ENCODE measurements around the gene SPAG4. TPM values are rescaled to one million over a fixed set of nuclear protein-coding genes. Genes with fewer than 3 reads are reported as not detected.

SPAG4 gene
- total RNA-seq, 1 donor from 2014 or later: 15.2 TPM

GRCh38 chr20:35657271-35657670 is 41.6 kb downstream of the SPAG4 start:
- Mint-ChIP-seq H3K36me3 (ENCODE audit: low read depth, unreplicated experiment) (no peaks in the 10 kb centered on the region), H3K27me3 (ENCODE audit: unreplicated experiment) (no peaks in the 10 kb centered on the region), H3K4me3 (ENCODE audit: unreplicated experiment) (no peak overlapping the region), H3K27ac (ENCODE audit: unreplicated experiment) (peak overlapping the region; percentile 37), H3K4me1 (ENCODE audit: unreplicated experiment) (peaks cover 18% of the 10 kb centered on the region), H3K9me3 (ENCODE audit: unreplicated experiment) (no peaks in the 10 kb centered on the region)
- DNase-seq (ENCODE audit: low spot score): no peak
- TF ChIP-seq CTCF (IDR thresholded peaks at IDR 0.05; ENCODE audit: unreplicated experiment): no peak

- no peak for DNase-seq (ENCODE audit: low spot score)
- no peak for TF ChIP-seq CTCF (IDR thresholded peaks at IDR 0.05; ENCODE audit: unreplicated experiment)
- Mint-ChIP-seq H3K4me3 (ENCODE audit: unreplicated experiment) (no peak overlapping the region), H3K36me3 (ENCODE audit: low read depth, unreplicated experiment) (no peaks in the 10 kb centered on the region), H3K27ac (ENCODE audit: unreplicated experiment) (peak overlapping the region; percentile 64), H3K27me3 (ENCODE audit: unreplicated experiment) (no peaks in the 10 kb centered on the region), H3K9me3 (ENCODE audit: unreplicated experiment) (no peaks in the 10 kb centered on the region), H3K4me1 (ENCODE audit: unreplicated experiment) (peaks cover 37% of the 10 kb centered on the region)
These were observed 44.7 kb downstream of the SPAG4 start for GRCh38 chr20:35660122-35660937.

- H3K27me3 Mint-ChIP-seq (ENCODE audit: unreplicated experiment): no peaks in the 10 kb centered on the region
- H3K27ac Mint-ChIP-seq (ENCODE audit: unreplicated experiment): peak overlapping the region; percentile 64
- no peak for TF ChIP-seq CTCF (IDR thresholded peaks at IDR 0.05; ENCODE audit: unreplicated experiment)
- H3K4me3 Mint-ChIP-seq (ENCODE audit: unreplicated experiment): no peak overlapping the region
- no peaks in the 10 kb centered on the region for H3K9me3 Mint-ChIP-seq (ENCODE audit: unreplicated experiment)
- no peak for DNase-seq (ENCODE audit: low spot score)
- H3K4me1 Mint-ChIP-seq (ENCODE audit: unreplicated experiment): peaks cover 37% of the 10 kb centered on the region
- no peaks in the 10 kb centered on the region for H3K36me3 Mint-ChIP-seq (ENCODE audit: low read depth, unreplicated experiment)
These were observed 45.4 kb downstream of the SPAG4 start for GRCh38 chr20:35661053-35661452.

- Mint-ChIP-seq H3K27me3 (ENCODE audit: unreplicated experiment) (no peaks in the 10 kb centered on the region), H3K36me3 (ENCODE audit: low read depth, unreplicated experiment) (no peaks in the 10 kb centered on the region), H3K27ac (ENCODE audit: unreplicated experiment) (peak overlapping the region; percentile 68), H3K4me1 (ENCODE audit: unreplicated experiment) (peaks cover 37% of the 10 kb centered on the region), H3K9me3 (ENCODE audit: unreplicated experiment) (no peaks in the 10 kb centered on the region), H3K4me3 (ENCODE audit: unreplicated experiment) (peak overlapping the region; percentile 68)
- TF ChIP-seq CTCF (IDR thresholded peaks at IDR 0.05; ENCODE audit: unreplicated experiment): no peak
- no peak for DNase-seq (ENCODE audit: low spot score)
These were observed 46.3 kb downstream of the SPAG4 start for GRCh38 chr20:35661908-35662307.

- TF ChIP-seq CTCF (IDR thresholded peaks at IDR 0.05; ENCODE audit: unreplicated experiment): no peak
- no peaks in the 10 kb centered on the region for H3K9me3 Mint-ChIP-seq (ENCODE audit: unreplicated experiment)
- H3K4me1 Mint-ChIP-seq (ENCODE audit: unreplicated experiment): peaks cover 37% of the 10 kb centered on the region
- H3K36me3 Mint-ChIP-seq (ENCODE audit: low read depth, unreplicated experiment): no peaks in the 10 kb centered on the region
- DNase-seq (ENCODE audit: low spot score): no peak
- no peaks in the 10 kb centered on the region for H3K27me3 Mint-ChIP-seq (ENCODE audit: unreplicated experiment)
- peak overlapping the region; percentile 22 for H3K27ac Mint-ChIP-seq (ENCODE audit: unreplicated experiment)
- H3K4me3 Mint-ChIP-seq (ENCODE audit: unreplicated experiment): peak overlapping the region; percentile 74
These were observed 46.9 kb downstream of the SPAG4 start for GRCh38 chr20:35662551-35662950.
